Lower lobe of right lung (tissue), 2 donors: ENCODE results near the gene PRR14. TPM values are rescaled to one million over a fixed set of nuclear protein-coding genes. Genes with fewer than 3 reads are reported as not detected.
"Not testable (repeated sequence)": the region's sequence is repeated elsewhere in the genome, so short reads cannot be mapped to it uniquely, and the experiment has no call there.

Source experiments
- ATAC-seq, 2 donors: fragments of 200-7000 bp; cut with Tn5 transposase; one replicate each; pipeline ENCODE4 v1.9.1; 2020 to 2022; ENCODE audit warnings: mild to moderate bottlenecking in 2 of 2, moderate library complexity in 2 of 2
- DNase-seq: peaks from one replicate; pipeline ENCODE4 v3.0.0-alpha.2; 2020
- H3K27ac ChIP-seq: fragments of 200-600 bp; one replicate; pipeline ENCODE4 v1.8.0; 2022
- H3K27me3 ChIP-seq: fragments of 200-600 bp; one replicate; pipeline ENCODE4 v1.8.0; 2022; ENCODE audit warnings: low read depth
- H3K36me3 ChIP-seq: fragments of 200-600 bp; one replicate; pipeline ENCODE4 v1.8.0; 2022; ENCODE audit warnings: mild to moderate bottlenecking
- H3K4me1 ChIP-seq: fragments of 200-600 bp; one replicate; pipeline ENCODE4 v1.8.0; 2022
- H3K4me3 ChIP-seq: fragments of 200-600 bp; one replicate; pipeline ENCODE4 v1.8.0; 2022; ENCODE audit warnings: mild to moderate bottlenecking
- H3K9me3 ChIP-seq: fragments of 200-600 bp; one replicate; pipeline ENCODE4 v1.8.0; 2022
- intact Hi-C: fragments of 100-400 bp; cut with DNase I; formaldehyde crosslinking; loops from one replicate; pipeline ENCODE4 v1.11.0; 2022
- total RNA-seq: library from RNA; stranded (reverse); fragmentation: NEBNext Ultra II Directional; extraction: Animal tissue kit (Norgen Biotek cat#: 25700); gene quantifications from one replicate; pipeline ENCODE4 v1.2.1, GENCODE V29; 2021
- TF ChIP-seq, protein P1 (sequence below): fragments of 200-600 bp; IDR thresholded peaks from one replicate; pipeline ENCODE4 v1.8.0; 2022; ENCODE audit warnings: antibody characterized with exemption, mild to moderate bottlenecking
- donor health status: DM: no; HTN: yes; CAD: no; lungs with severe emphysema.

PRR14 gene
- total RNA-seq, 1 donor from 2014 or later: 46.3 TPM

DNA sequence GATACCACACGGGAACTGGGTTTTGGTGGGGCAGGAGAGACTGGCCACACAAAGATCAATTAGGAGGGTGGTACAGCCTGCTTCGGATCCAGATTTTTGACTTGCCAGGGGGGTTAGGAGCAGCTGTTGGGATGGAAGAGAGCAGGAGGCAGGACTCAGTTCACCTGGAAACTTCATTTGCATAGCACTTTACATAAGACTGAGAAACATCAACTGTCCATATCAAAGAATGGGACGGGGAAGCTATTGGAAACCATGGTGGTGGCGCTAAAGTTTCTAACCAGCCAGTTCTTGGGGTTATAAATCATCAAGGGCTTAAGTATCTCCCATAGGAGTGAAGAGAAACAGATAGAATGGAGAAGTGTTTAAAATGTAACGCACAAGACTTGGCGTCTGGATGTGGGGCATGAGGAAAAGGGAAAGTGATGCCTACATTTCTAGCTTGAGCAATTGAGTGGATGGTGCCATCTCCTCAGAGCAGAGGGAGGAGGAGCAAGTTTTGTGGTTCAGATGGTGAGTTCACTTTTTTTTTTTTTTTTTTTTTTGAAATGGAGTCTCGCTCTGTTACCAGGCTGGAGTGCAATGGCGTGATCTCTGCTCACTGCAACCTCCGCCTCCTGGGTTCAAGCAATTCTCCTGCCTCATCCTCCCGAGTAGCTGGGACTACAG is 41.8 kb downstream of the PRR14 start:
- intact Hi-C loops: no loop called here
- Histone ChIP-seq H3K27ac (no peak overlapping the region), H3K9me3 (no peaks in the 10 kb centered on the region), H3K27me3 (no peaks in the 10 kb centered on the region), H3K4me3 (no peak overlapping the region), H3K36me3 (no peaks in the 10 kb centered on the region), H3K4me1 (peaks cover 16% of the 10 kb centered on the region)
- no peak for ATAC-seq
- TF ChIP-seq, protein P1, sequence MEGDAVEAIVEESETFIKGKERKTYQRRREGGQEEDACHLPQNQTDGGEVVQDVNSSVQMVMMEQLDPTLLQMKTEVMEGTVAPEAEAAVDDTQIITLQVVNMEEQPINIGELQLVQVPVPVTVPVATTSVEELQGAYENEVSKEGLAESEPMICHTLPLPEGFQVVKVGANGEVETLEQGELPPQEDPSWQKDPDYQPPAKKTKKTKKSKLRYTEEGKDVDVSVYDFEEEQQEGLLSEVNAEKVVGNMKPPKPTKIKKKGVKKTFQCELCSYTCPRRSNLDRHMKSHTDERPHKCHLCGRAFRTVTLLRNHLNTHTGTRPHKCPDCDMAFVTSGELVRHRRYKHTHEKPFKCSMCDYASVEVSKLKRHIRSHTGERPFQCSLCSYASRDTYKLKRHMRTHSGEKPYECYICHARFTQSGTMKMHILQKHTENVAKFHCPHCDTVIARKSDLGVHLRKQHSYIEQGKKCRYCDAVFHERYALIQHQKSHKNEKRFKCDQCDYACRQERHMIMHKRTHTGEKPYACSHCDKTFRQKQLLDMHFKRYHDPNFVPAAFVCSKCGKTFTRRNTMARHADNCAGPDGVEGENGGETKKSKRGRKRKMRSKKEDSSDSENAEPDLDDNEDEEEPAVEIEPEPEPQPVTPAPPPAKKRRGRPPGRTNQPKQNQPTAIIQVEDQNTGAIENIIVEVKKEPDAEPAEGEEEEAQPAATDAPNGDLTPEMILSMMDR: no peak
- DNase-seq: no peak

DNA sequence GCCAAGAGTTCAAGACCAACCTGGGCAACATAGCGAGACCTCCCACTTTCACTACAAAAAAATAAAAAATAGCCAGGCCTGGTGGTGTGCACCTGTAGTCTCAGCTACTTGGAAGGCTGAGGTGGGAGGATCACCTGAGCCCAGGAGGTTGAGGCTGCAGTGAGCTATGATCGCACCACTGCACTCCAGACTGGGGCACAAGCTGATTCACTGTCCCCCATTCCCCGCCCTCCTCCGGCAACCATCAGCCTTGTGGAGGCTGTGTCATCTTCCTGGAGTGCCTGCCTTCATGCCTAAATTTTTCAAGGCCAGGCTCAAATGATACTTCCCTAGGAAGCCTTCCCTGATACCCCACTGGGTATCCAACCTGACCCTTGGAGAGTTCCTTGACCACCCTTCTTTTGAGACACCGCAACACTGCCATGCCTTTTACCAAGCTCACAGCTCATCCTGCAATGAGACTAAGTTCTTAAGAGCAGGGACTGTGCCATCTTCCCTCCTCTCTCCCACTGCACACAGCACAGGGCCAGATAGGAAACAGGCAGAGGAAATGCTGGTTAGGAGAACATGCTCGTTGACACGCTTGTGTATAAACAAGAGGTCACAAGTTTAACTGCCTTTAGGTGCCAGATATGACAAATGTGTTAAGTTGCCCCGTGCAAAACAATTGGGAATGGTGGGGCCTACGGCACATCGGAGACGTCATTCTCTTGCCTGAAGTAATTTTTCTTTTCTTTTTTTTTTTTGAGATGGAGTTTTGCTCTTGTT is 44.4 kb downstream of the PRR14 start:
- Histone ChIP-seq H3K27ac (no peak overlapping the region), H3K9me3 (no peaks in the 10 kb centered on the region), H3K4me3 (no peak overlapping the region), H3K36me3 (peaks cover 8% of the 10 kb centered on the region), H3K27me3 (no peaks in the 10 kb centered on the region), H3K4me1 (peaks cover 29% of the 10 kb centered on the region)
- intact Hi-C loops: no loop called here
- TF ChIP-seq, protein P1: no peak
- ATAC-seq (no peak), DNase-seq (no peak)

DNA sequence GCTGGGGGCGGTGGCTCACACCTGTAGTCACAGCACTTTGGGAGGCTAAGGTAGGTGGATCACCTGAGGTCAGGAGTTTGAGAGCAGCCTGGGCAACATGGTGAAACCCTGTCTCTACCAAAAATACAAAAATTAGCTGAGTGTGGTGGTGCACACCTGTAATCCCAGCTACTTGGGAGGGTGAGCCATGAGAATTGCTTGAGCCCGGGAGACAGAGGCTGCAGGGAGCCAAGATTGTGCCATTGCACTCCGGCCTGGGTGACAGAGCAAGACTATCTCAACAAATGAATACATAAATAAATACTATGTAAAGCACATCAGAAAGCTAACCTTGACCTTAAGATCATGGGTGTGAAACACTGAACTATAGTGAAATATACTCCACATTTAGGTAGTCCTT is 45.9 kb downstream of the PRR14 start:
- ATAC-seq, H3K27ac ChIP-seq, H3K9me3 ChIP-seq, H3K27me3 ChIP-seq, intact Hi-C loops, DNase-seq, H3K4me3 ChIP-seq: not testable (repeated sequence)
- H3K36me3 ChIP-seq: peaks cover 24% of the 10 kb centered on the region
- peaks cover 34% of the 10 kb centered on the region for H3K4me1 ChIP-seq

DNA sequence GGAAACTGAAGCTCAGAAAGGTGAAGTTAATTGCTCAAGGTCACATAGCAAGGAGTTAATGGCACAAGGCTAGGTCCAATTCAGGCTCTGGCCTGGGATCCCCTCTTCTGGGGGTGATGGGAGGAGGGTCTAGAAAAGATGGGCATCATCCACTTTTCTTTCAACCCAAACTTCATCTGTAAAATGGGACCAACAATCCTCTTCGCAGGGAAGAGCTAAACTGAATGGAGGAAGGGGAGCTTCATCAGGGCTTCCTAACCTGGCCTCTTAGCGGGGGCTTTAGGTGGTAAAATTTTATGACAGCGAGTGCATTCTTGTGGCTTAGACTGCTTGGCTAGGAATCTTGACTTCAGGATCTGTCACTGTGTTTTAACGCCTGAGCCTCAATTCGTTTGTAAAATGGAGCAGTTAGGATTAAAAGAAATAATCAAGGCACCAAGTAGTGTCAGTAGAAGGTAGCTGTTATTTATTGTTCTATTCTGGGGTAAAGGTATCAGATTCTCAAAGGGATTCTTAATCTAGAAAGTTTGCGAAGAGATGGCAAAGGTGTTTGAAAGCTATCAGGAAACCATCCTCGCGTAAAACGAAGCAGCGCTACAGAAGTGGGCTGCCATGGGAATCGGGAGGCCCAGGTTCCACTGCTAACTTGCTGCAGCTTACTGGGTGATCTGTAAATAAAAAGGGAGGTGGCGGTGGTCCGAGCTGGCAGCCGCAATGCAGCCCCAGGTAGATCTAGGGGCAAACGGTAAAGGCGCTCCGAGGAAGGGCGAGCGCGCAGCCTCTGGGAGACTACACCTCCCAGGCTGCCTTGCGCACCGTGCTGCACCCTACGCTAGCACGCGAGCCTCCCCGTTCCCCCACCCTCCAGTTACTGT is 46.7 kb downstream of the PRR14 start:
- H3K4me3 ChIP-seq: peak overlapping the region; percentile 99
- intact Hi-C loops: no loop called here
- H3K27me3 ChIP-seq: no peaks in the 10 kb centered on the region
- ATAC-seq (peak; percentile 96 to 97), DNase-seq (no peak)
- H3K9me3 ChIP-seq: no peaks in the 10 kb centered on the region
- H3K4me1 ChIP-seq: peaks cover 34% of the 10 kb centered on the region
- TF ChIP-seq, protein P1: no peak
- H3K27ac ChIP-seq: peak overlapping the region; percentile 100
- H3K36me3 ChIP-seq: peaks cover 30% of the 10 kb centered on the region

DNA sequence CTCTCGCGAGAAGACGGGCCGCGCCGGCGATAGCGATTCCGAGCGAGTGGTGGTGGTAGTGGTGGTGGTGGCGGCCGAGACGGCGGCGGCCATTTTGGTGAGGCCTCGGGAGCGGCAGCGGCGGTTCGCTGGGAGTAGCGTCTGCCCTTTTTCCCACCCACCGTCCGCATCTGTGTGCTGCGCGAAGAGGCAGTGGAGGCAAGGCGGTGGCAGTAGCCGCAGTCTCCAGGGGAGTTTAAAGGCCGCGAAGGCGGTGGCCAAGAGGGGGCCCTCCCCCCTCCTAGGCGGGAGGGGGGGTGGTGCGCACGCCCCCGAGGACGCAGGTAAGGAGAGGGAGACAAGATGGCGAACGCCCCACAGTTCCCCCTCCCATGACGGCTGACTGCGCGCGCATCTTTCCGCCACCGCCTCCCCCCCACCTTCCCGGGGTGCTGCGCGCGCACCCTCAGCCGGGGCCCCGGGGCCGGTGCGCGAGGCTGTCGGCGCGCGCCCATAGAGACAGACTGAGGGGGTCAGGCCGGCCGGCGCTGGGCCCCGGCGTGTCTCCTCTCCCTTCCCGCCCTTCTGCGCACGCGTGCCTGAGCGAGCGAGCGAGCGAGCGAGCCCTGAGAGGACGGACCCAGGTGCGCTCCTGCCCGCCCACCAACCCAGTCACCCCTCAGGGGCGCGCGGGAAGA is 47.5 kb downstream of the PRR14 start:
- Histone ChIP-seq H3K9me3 (no peaks in the 10 kb centered on the region), H3K36me3 (peaks cover 38% of the 10 kb centered on the region), H3K27me3 (no peaks in the 10 kb centered on the region), H3K4me3 (peak overlapping the region; percentile 99), H3K27ac (peak overlapping the region; percentile 100), H3K4me1 (peaks cover 34% of the 10 kb centered on the region)
- intact Hi-C loops: no loop called here
- TF ChIP-seq, protein P1: no peak
- ATAC-seq (peak; percentile 93 to 95), DNase-seq (peak; percentile 99)
